HCT116 (cell line): ENCODE measurements around the gene ARID4A. TPM values are rescaled to one million over a fixed set of nuclear protein-coding genes. Genes with fewer than 3 reads are reported as not detected.

ENCODE experiments used
- ATAC-seq: fragments of 200-7000 bp; cut with Tn5 transposase; 2 replicates; pipeline ENCODE4 v1.9.1; 2020; ENCODE audit warnings: mild to moderate bottlenecking, moderate library complexity
- BruUV-seq: library from RNA; stranded (reverse); fragments of 400-500 nt; replicated peaks from 2 replicates; lab custom pipeline; 2021; lab: Mats Ljungman, UMichigan
- CTCF ChIA-PET: fragments of 300-600 bp; sonication (Branson Sonifier 250); formaldehyde crosslinking; loops from one replicate; lab custom pipeline; 2021; ENCODE audit warnings: antibody characterized with exemption; lab: Charles Lee
- POLR2A ChIA-PET: fragments of 300-600, 350-600 bp; sonication (Branson Sonifier 250); formaldehyde crosslinking; loops from one replicate; lab custom pipeline; 2021; ENCODE audit warnings: antibody characterized with exemption; lab: Charles Lee
- RAD21 ChIA-PET, 2 experiments: fragments of 300-600 bp; sonication (Branson Sonifier 250); formaldehyde crosslinking; loops; one replicate each; lab custom pipeline; 2023; ENCODE audit warnings: low total read pairs in 2 of 2; ENCODE audit not compliant: uncharacterized antibody in 2 of 2, unreplicated experiment in 2 of 2, low non-redundant PET in 1 of 2; lab: Charles Lee
- DNase-seq: peaks from one replicate; pipeline ENCODE4 v3.0.0-alpha.2; 2010; ENCODE audit warnings: low read depth, low spot score
- H2AFZ ChIP-seq: fragments of 200-600 bp; shearing (Covaris generic), sonication (generic); 2 replicates; pipeline ENCODE4 v1.6.1; 2017; ENCODE audit warnings: low read depth, mixed run types, mixed read lengths, antibody characterized with exemption, low read length; ENCODE audit not compliant: poor library complexity, severe bottlenecking
- H3K27ac ChIP-seq: 2 replicates; pipeline ENCODE4 v1.5.1; 2012; ENCODE audit warnings: low read depth, low read length
- H3K27me3 ChIP-seq: fragments of 200-600 bp; sonication (generic); 2 replicates; pipeline ENCODE4 v1.6.1; 2016; ENCODE audit warnings: mixed run types, low read length, mixed read lengths; ENCODE audit not compliant: insufficient read depth
- H3K36me3 ChIP-seq, 2 experiments: fragments of 200-500 bp in 1 of 2; fragments of 200-600 bp in 1 of 2; sonication (Bioruptor generic) in 1 of 2; sonication (generic) in 1 of 2; 2 replicates each; pipeline versions ENCODE4 v1.5.1 to v1.6.1; 2014 to 2016; ENCODE audit warnings: low read length in 2 of 2, inconsistent platforms in 1 of 2, mixed read lengths in 1 of 2, mixed run types in 1 of 2; ENCODE audit not compliant: insufficient read depth in 2 of 2, control insufficient read depth in 1 of 2
- H3K4me1 ChIP-seq, 2 experiments: fragments of 200-600 bp in 1 of 2; sonication (generic) in 1 of 2; 2 replicates each; pipeline versions ENCODE4 v1.5.1 to v1.6.1; 2012 to 2017; ENCODE audit warnings: low read length in 2 of 2, inconsistent platforms in 1 of 2, mild to moderate bottlenecking in 1 of 2, mixed read lengths in 1 of 2, mixed run types in 1 of 2, moderate library complexity in 1 of 2; ENCODE audit not compliant: insufficient read depth in 2 of 2, control insufficient read depth in 1 of 2
- H3K4me2 ChIP-seq: fragments of 200-600 bp; sonication (generic); 2 replicates; pipeline ENCODE4 v1.6.1; 2017; ENCODE audit warnings: mixed run types, low read length, mixed read lengths
- H3K4me3 ChIP-seq, 2 experiments: fragments of 200-600 bp in 1 of 2; sonication (generic) in 1 of 2; replicated peaks in 1 of 2; 2 replicates each; pipeline ENCODE4 v1.5.1; 2011 to 2016; ENCODE audit warnings: low read length in 2 of 2, control low read depth in 1 of 2, low read depth in 1 of 2, mild to moderate bottlenecking in 1 of 2, mixed read lengths in 1 of 2, mixed run types in 1 of 2
- H3K79me2 ChIP-seq: fragments of 200-600 bp; sonication (generic); 2 replicates; pipeline ENCODE4 v1.6.1; 2017; ENCODE audit warnings: mild to moderate bottlenecking, mixed run types, low read length, moderate library complexity, mixed read lengths; ENCODE audit not compliant: insufficient read depth
- H3K9ac ChIP-seq: fragments of 200-600 bp; sonication (generic); 2 replicates; pipeline ENCODE4 v1.6.1; 2016; ENCODE audit warnings: low read length, mixed read lengths
- H3K9me2 ChIP-seq: fragments of 200-600 bp; sonication (generic), shearing (Covaris generic); 2 replicates; pipeline ENCODE4 v1.6.1; 2017; ENCODE audit warnings: mixed run types, mild to moderate bottlenecking, moderate library complexity; ENCODE audit not compliant: insufficient read depth
- H3K9me3 ChIP-seq, 2 experiments: fragments of 200-500 bp in 1 of 2; fragments of 200-600 bp in 1 of 2; sonication (Bioruptor generic) in 1 of 2; sonication (generic) in 1 of 2; 2 replicates each; pipeline ENCODE4 v1.6.1; 2014 to 2017; ENCODE audit warnings: low read length in 2 of 2, mixed read lengths in 2 of 2, inconsistent platforms in 1 of 2, low read depth in 1 of 2, mild to moderate bottlenecking in 1 of 2, mixed run types in 1 of 2, moderate library complexity in 1 of 2; ENCODE audit not compliant: control insufficient read depth in 1 of 2, insufficient read depth in 1 of 2
- H4K20me1 ChIP-seq: fragments of 200-600 bp; sonication (generic), shearing (Covaris generic); 2 replicates; pipeline ENCODE4 v1.6.1; 2017; ENCODE audit warnings: mixed run types, mild to moderate bottlenecking, moderate library complexity; ENCODE audit not compliant: insufficient read depth
- CBX3 ChIP-seq: IDR thresholded peaks from 2 replicates; pipeline ENCODE4 v1.6.1; 2012; ENCODE audit warnings: low read depth
- CTCF ChIP-seq, 3 experiments: fragments of 200-600 bp in 1 of 3; sonication (generic) in 1 of 3; IDR thresholded peaks in 2 of 3; conservative IDR thresholded peaks in 1 of 3; 2 replicates each; pipeline ENCODE4 v1.5.1; 2012 to 2017; ENCODE audit warnings: low read depth in 2 of 3, low read length in 2 of 3, antibody characterized with exemption in 1 of 3, borderline replicate concordance in 1 of 3, control low read depth in 1 of 3, mild to moderate bottlenecking in 1 of 3, mixed read lengths in 1 of 3, mixed run types in 1 of 3, moderate library complexity in 1 of 3; ENCODE audit not compliant: insufficient read depth in 1 of 3
- EGR1 ChIP-seq: IDR thresholded peaks from 2 replicates; pipeline ENCODE4 v1.6.1; 2012; ENCODE audit warnings: low read depth
- TCF7L2 ChIP-seq: IDR thresholded peaks from 2 replicates; pipeline ENCODE4 v1.7.0; 2011; ENCODE audit warnings: borderline replicate concordance, inconsistent platforms; ENCODE audit not compliant: insufficient read depth, insufficient read length; ENCODE audit errors: extremely low read depth
- YY1 ChIP-seq: IDR thresholded peaks from 2 replicates; pipeline ENCODE4 v1.6.1; 2011; ENCODE audit warnings: low read length, low read depth, moderate library complexity, mild to moderate bottlenecking; ENCODE audit not compliant: insufficient replicate concordance; ENCODE audit errors: extremely low read depth
- ZBTB33 ChIP-seq: IDR thresholded peaks from 2 replicates; pipeline ENCODE4 v1.6.1; 2011; ENCODE audit warnings: mild to moderate bottlenecking, low read length, moderate library complexity; ENCODE audit not compliant: insufficient replicate concordance; ENCODE audit errors: extremely low read depth
- intact Hi-C: fragments of 100-400 bp; cut with micrococcal nuclease; formaldehyde crosslinking; loops from 2 replicates; pipeline ENCODE4 v1.10.0; 2022
- total RNA-seq: library from RNA; stranded (reverse); gene quantifications from one replicate; pipeline ENCODE4 v1.2.1, GENCODE V29; 2021; ENCODE audit not compliant: unreplicated experiment

The ARID4A gene
- total RNA-seq, 1 experiment from 2014 or later = 13.9 TPM

- DNase-seq = peak; percentile 21
- ATAC-seq = no peak
- Histone ChIP-seq H3K9ac (no peak overlapping the region), H3K4me1 (peaks cover 0 to 6% of the 10 kb centered on the region in 2 experiments; a peak in 2 of 4 replicates), H3K4me2 (no peak overlapping the region), H3K27me3 (no peaks in the 10 kb centered on the region), H3K79me2 (no peaks in the 10 kb centered on the region), H3K9me2 (no peaks in the 10 kb centered on the region), H3K36me3 (peaks cover 0 to 7% of the 10 kb centered on the region in 2 experiments; a peak in 2 of 4 replicates), H3K9me3 (no peaks in the 10 kb centered on the region), H3K4me3 (no peak overlapping the region), H2AFZ (no peak overlapping the region), H4K20me1 (no peaks in the 10 kb centered on the region), H3K27ac (no peak overlapping the region)
- POLR2A ChIA-PET = no interaction called here
- CTCF ChIA-PET = no interaction called here
- intact Hi-C loops = no loop called here
- RAD21 ChIA-PET = no interaction called here
- TF ChIP-seq ZBTB33 (no peak), EGR1 (no peak), TCF7L2 (peak; percentile 11), CBX3 (no peak), YY1 (no peak), CTCF (IDR thresholded peaks at IDR 0.05 in 2 of 3, conservative IDR thresholded peaks at IDR 0.05 in 1 of 3; ENCODE audit: borderline replicate concordance in 1 of 3, insufficient read depth in 1 of 3, low read depth in 2 of 3, low read length in 2 of 3) (no peak)
- no TSS peak for BruUV-seq
Observed at GRCh38 chr14:58331111-58331510, 32.8 kb downstream of the ARID4A start.
